GM21717 (cell line): ENCODE results near the gene GAK.
"Not testable (repeated sequence)": the region's sequence is repeated elsewhere in the genome, so short reads cannot be mapped to it uniquely, and the experiment has no call there.

Experiments
- ATAC-seq: cut with Tn5 transposase; IDR thresholded peaks from one replicate; pipeline ENCODE4 v1.9.1; 2021; ENCODE audit warnings: mild to moderate bottlenecking, moderate library complexity; ENCODE audit not compliant: unreplicated experiment

GAK gene

DNA sequence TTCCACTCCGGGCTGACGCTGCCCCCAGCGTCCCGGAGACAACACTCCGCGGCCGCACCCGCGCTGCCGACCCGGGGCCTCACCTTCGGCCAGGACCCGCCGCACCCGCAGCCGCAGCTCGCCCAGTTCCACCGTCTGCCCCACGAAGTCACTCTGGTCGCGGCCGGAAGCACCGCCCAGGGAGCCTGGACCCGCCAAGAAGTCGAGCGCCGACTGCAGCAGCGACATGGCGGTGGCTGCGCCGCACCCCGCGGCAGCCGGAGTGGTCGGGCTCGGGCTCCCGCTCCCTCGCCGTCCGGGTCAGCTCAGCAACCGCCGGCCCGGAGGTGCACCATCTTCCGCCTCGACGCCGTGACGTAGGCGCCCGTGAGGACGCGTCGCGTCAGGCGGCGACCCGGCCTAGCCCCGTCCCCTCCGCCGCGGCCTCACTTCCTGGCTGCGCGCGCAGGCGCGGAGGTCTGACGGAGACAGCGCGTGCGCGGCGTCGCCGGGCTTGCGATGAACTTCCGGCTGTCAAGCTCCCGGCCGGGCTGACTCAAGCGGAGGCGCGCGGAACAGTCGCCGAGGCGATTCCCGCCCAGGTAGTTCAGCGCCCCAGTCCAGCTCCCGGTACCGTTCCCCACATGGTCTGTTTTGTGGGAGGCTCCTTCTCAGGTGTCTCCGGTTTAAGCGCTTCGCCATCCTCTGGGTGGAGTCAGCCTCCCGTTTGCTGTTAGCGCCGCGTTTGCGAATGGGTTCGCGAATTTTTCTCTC, at the start of gene GAK, which contains the start of gene TMEM175:
Gene GAK (minus strand): TSS at position 357 of the 753 bp plus-strand sequence. CDS start 129 bp downstream, at position 228.
Gene TMEM175 (plus strand): TSS at position 501 of the 753 bp plus-strand sequence. CDS start 15,280 bp downstream, outside the sequence.
- peak; percentile 73 for ATAC-seq

DNA sequence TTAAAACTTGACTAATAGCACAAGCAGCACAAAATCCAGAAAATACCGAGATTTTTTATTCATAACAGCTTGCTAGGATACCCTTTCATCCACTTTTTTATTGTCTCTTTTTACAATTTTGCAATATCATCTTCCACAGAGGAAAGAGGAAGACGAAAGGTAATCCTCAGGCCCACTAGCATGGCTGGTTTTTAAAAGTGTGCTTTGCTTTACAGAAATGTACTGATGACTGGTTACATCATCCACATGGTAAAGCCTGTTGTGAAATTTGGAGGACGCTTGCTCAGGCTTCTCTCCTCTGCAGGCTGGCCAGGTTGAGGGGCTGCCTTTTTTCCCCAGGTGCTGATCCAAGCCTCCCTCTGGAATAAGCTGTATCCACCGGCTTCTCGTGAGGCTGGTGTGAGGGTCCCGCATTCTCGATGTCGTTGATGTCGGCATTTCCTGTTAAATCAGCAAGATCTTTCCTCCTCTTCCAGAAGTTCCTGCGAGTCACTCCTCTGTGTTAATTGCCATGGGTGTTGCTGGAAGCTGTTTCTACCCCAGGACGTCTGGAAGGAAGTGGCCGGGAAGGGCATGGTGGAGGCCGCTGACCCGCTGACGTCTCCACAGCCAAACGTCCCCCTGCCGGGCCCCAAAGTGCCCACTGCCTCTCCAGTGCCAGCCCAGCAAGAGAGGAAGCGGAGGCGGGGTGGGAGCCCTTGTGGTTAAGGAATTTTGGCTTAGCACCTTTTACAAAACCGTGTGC, 47.0 kb upstream of the GAK start:
- ATAC-seq: no peak

DNA sequence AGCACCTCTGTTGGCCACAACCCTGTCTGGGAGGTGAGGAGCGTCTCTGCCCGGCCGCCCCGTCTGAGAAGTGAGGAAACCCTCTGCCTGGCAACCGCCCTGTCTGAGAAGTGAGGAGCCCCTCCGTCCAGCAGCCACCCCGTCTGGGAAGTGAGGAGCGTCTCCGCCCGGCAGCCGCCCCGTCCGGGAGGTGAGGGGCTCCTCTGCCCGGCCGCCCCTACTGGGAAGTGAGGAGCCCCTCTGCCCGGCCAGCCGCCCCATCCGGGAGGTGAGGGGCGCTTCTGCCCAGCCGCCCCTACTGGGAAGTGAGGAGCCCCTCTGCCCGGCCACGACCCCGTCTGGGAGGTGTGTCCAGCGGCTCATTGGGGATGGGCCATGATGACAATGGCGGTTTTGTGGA, 43.9 kb upstream of the GAK start:
- not testable (repeated sequence) for ATAC-seq

DNA sequence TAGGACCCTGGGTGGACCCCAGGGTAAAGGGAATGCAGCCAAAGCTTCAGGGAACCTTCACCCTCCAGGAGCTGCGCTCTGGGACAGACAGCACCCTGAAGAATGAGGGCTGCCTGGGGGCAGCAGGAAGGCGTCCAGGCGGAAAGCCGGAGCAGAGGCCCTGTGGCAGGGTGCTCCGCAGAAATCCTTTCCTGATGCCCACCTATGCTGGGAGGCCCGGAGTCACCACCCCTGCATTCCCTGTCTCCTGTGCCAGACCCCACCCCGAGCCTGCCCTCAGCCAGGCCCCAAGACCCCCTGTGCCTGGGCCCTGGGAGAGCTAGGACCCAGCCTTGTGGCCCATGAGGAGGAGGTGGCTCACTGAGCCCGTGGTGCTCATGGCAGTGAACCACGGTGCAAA, 42.6 kb upstream of the GAK start:
- ATAC-seq: no peak

DNA sequence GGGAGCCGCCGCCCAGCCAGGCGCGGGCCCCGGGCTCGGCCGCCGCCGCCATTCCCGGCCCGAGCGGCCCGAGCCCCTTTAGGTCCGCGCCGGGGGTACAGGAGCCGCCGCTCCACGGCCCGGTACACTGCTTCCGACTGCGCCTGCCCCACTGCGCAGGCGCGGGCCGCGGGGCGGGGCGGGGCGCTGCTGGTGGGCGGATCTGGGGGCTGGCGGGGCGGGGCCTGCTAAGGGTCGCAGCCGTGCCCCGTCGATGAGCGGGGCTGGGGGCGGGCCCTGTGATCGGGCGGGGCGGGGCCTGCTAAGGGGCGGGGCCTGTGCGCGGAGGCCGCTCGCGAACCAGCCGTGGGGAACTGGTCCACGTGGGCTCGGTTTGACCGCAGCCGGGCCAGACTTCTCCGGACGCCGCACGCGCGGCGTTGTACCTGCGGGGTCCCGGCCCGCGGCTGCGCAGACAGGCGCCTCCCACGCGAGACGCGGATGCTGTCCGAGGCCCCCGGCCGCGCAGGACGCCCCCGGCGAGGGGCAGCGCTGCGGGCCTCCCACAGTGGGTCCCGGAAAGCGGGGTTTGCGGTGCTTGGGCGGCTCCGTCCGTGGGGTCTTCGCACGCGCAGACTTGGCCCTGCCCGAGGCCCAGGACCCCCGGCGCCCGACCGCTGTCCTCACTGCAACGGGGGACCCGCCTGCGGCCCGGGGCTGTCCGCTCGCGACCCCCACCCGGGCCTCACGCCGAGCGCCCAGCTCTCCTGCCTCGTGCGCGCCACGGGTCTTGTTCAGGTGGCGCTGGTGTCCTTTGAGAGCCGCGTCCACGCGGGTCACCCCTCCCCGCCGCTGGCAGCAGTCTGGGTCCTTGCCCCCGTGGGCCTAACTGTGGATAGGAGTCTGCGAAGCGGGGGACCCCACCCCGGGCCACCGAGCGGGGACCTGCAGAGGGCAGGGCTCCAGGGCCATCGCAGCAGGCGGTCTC, 41.6 kb upstream of the GAK start, which contains the start of gene DGKQ:
Gene DGKQ (minus strand): TSS at position 139 of the 967 bp plus-strand sequence. CDS start 87 bp downstream, at position 52.
- ATAC-seq: peak; percentile 50

- ATAC-seq: peak; percentile 44
Observed at GRCh38 chr4:972651-973424, 40.7 kb upstream of the GAK start.

DNA sequence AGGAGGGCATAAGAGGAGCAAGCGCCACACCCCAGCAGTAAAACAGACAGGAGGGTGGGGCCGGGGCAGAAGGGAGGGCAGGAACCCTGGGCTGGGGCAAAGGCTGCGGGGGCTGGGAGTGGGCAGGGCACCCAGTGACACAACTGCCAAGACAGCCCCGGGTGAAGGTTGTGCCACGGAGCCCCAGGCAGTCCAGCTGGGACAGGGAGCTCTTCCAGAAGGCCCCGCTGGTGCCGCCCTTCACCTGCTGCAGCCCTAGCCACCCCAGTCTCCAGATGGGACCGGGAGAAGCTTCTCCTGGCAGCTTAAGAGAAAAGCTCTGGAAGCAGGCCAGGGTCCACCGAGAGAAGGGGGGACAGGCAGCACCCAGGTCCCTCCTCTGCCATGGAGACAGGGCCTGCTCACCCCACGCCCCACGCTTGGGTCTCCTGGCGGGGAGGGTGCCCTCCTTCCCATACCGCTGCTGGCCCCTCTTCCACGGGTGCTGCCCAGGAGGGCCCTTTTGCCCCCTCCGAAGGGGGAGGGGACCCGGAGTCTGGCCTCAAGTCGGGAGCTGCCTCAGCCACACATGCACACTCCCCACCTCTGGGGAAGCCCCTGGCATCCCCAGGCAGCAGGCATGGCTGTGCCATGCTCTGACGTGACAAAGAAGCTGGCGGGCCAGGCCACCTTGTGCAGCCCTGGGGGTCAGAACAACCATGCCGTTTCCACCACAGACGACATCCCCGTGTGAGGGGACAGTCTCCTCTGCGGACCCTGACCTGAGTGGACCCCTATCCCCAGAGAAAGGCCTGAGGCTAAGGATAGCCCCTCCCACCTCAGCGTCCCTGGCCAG, 39.8 kb upstream of the GAK start:
- no peak for ATAC-seq

DNA sequence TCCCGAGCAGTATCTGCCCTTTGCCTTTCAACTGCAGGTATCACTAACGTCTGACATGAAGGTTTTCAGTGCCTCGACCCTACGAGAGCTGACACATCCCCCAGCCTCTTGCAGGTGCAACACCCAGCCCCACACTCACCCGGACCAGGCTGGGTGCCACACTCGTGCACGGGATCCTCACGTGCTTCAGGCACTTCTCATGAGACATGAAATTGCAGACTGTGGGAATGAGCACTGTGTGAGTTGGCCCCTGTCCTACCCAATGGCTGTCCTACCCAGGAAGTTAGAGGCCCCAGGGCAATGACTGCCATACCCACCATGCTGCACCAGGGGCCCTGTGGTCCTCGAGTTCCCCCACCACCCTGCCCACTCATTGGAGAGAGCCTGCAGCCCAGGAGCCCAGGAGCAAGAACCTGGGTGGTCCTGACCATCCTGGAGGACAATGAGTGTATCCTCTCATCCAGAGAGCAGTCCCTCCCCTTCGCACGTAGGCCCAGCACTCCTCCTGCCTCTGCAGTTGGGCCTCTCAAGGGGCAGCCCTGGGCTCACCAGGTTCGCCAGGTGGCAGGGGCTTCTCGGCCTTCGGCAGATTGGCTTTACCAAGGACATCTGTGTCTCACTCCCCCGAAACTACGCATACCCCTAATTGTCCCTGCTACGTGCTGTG, 38.9 kb upstream of the GAK start:
- ATAC-seq: no peak

DNA sequence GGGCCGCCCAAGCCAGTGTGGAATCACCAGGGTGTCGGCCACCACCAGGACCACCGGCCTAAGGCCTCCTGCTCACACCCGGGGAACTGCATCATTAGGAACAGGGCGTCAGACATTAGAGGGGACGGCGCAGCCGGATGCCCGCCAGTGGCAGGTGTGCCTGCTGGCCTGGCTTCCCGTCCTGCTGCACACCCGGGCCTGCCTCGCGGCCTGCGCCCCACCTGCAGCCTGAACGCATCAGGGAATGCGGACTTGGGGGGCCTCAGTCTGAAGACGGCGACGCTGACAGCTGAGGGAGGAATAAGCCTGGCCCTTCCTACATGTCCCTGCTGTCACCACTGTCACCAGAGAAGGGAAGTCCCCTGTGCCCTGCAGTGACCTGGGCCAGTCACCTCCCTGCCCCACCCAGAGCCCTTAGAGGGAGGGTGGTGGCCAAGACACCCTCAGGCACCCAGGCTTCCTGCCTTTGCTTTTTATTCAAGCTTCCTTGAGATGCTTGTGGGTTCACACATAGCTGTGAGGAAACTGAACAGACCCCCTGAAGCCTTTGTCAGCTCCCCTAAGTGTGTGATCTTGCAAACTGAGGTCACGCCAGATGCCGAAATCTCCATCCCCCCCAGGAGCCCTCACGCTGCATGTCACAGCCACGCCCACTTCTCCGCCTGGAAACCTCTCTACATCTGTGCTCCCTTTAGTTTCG, 38.1 kb upstream of the GAK start:
- no peak for ATAC-seq

DNA sequence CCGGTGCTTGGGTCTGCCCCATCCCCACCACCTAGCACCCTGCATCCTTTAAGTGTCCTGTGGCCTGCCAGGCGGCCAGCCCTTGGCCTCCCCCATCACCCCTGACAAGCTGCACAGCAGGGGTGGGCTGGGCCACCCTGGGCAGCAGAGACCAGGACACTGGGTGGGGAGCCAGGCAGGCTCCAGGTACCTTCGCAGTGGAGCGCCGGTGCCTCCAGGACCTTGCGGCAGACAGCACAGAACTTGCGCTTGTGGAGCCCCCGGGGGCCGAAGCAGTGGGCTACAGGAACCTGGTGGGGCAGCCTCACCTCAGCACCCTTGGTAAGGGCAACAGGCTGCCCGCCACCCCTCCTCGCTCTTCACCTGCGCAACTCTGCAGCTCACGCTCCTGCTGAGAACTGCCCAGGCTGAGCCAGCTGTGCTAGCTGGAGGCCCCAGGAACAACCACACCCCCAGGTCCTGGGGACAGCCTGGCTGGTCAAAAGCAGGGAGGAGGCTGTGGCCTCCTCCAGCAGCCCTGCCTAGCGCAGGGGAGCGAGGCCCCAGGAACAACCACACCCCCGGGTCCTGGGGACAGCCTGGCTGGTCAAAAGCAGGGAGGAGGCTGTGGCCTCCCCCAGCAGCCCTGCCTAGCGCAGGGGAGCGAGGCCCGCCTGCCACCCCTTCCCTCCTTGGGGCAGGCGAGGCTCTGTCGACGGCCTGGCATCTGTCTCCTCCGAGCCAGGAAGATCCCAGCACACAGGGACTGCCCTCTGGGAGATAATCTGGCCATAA, 36.7 kb upstream of the GAK start:
- ATAC-seq: no peak

- no peak for ATAC-seq
Observed at GRCh38 chr4:968221-968620, 36.1 kb upstream of the GAK start.

- ATAC-seq: no peak
Observed at GRCh38 chr4:967113-968104, 35.3 kb upstream of the GAK start.

- ATAC-seq: no peak
Observed at GRCh38 chr4:966266-967112, 34.4 kb upstream of the GAK start.

GRCh38 chr4:965766-966134, 33.6 kb upstream of the GAK start:
- no peak for ATAC-seq

GRCh38 chr4:965048-965765, 33.1 kb upstream of the GAK start:
- no peak for ATAC-seq
